Measurements from ENCODE around the gene NLK. TPM values are rescaled to one million over a fixed set of nuclear protein-coding genes. Genes with fewer than 3 reads are reported as not detected.
"Not testable (repeated sequence)": the region's sequence is repeated elsewhere in the genome, so short reads cannot be mapped to it uniquely, and the experiment has no call there.

NLK gene
- total RNA-seq, 1 experiment from 2014 or later, result 18.0 TPM

GRCh38 chr17:28057731-28058246, 15.3 kb downstream of the NLK start:
- in situ Hi-C loops (cut with HindIII; ENCODE audit: low pct_unique_long_range_greater_than_20kb, low sequenced_read_pairs), result no loop called here
- peak; percentile 33 for DNase-seq (ENCODE audit: low read depth)

- DNase-seq (ENCODE audit: low read depth), result no peak
- in situ Hi-C loops (cut with HindIII; ENCODE audit: low pct_unique_long_range_greater_than_20kb, low sequenced_read_pairs), result no loop called here
Observed at GRCh38 chr17:28059675-28060074, 17.2 kb downstream of the NLK start.

GRCh38 chr17:28065706-28066105, 23.2 kb downstream of the NLK start:
- DNase-seq (ENCODE audit: low read depth), result no peak
- in situ Hi-C loops (cut with HindIII; ENCODE audit: low pct_unique_long_range_greater_than_20kb, low sequenced_read_pairs), result no loop called here

- DNase-seq (ENCODE audit: low read depth), result no peak
- in situ Hi-C loops (cut with HindIII; ENCODE audit: low pct_unique_long_range_greater_than_20kb, low sequenced_read_pairs), result no loop called here
Observed at GRCh38 chr17:28069061-28069460, 26.6 kb downstream of the NLK start.

GRCh38 chr17:28071179-28071578, 28.7 kb downstream of the NLK start:
- DNase-seq (ENCODE audit: low read depth), result no peak
- in situ Hi-C loops (cut with HindIII; ENCODE audit: low pct_unique_long_range_greater_than_20kb, low sequenced_read_pairs), result no loop called here

GRCh38 chr17:28071891-28072606, 29.6 kb downstream of the NLK start:
- in situ Hi-C loops (cut with HindIII; ENCODE audit: low pct_unique_long_range_greater_than_20kb, low sequenced_read_pairs), result no loop called here
- DNase-seq (ENCODE audit: low read depth), result no peak

- in situ Hi-C loops (cut with HindIII; ENCODE audit: low pct_unique_long_range_greater_than_20kb, low sequenced_read_pairs), result no loop called here
Observed at GRCh38 chr17:28072936-28073533, 30.6 kb downstream of the NLK start.

GRCh38 chr17:28074010-28074409, 31.5 kb downstream of the NLK start:
- in situ Hi-C loops (cut with HindIII; ENCODE audit: low pct_unique_long_range_greater_than_20kb, low sequenced_read_pairs), result no loop called here

More at GRCh38 chr17:28072936-28073533, 30.6 kb downstream of the NLK start:
- no peak for DNase-seq (ENCODE audit: low read depth)

GRCh38 chr17:28076144-28076543, 33.7 kb downstream of the NLK start:
- in situ Hi-C loops (cut with HindIII; ENCODE audit: low pct_unique_long_range_greater_than_20kb, low sequenced_read_pairs), result no loop called here
- no peak for DNase-seq (ENCODE audit: low read depth)

More at GRCh38 chr17:28074010-28074409, 31.5 kb downstream of the NLK start:
- no peak for DNase-seq (ENCODE audit: low read depth)

- DNase-seq (ENCODE audit: low read depth); in situ Hi-C loops (cut with HindIII; ENCODE audit: low pct_unique_long_range_greater_than_20kb, low sequenced_read_pairs): not testable (repeated sequence)
Observed at GRCh38 chr17:28077140-28077539, 34.7 kb downstream of the NLK start.

- DNase-seq (ENCODE audit: low read depth), result no peak
- in situ Hi-C loops (cut with HindIII; ENCODE audit: low pct_unique_long_range_greater_than_20kb, low sequenced_read_pairs), result no loop called here
Observed at GRCh38 chr17:28078341-28079229, 36.1 kb downstream of the NLK start.

GRCh38 chr17:28081467-28081866, 39.0 kb downstream of the NLK start:
- in situ Hi-C loops (cut with HindIII; ENCODE audit: low pct_unique_long_range_greater_than_20kb, low sequenced_read_pairs), result no loop called here
- no peak for DNase-seq (ENCODE audit: low read depth)

- in situ Hi-C loops (cut with HindIII; ENCODE audit: low pct_unique_long_range_greater_than_20kb, low sequenced_read_pairs), result no loop called here
- DNase-seq (ENCODE audit: low read depth), result no peak
Observed at GRCh38 chr17:28085766-28086165, 43.3 kb downstream of the NLK start.

GRCh38 chr17:28086519-28086918, 44.0 kb downstream of the NLK start:
- in situ Hi-C loops (cut with HindIII; ENCODE audit: low pct_unique_long_range_greater_than_20kb, low sequenced_read_pairs), result no loop called here

GRCh38 chr17:28087743-28088142, 45.3 kb downstream of the NLK start:
- in situ Hi-C loops (cut with HindIII; ENCODE audit: low pct_unique_long_range_greater_than_20kb, low sequenced_read_pairs), result no loop called here
- no peak for DNase-seq (ENCODE audit: low read depth)

More at GRCh38 chr17:28086519-28086918, 44.0 kb downstream of the NLK start:
- no peak for DNase-seq (ENCODE audit: low read depth)

- no peak for DNase-seq (ENCODE audit: low read depth)
- in situ Hi-C loops (cut with HindIII; ENCODE audit: low pct_unique_long_range_greater_than_20kb, low sequenced_read_pairs), result no loop called here
Observed at GRCh38 chr17:28090551-28090950, 48.1 kb downstream of the NLK start.

- no peak for DNase-seq (ENCODE audit: low read depth)
- in situ Hi-C loops (cut with HindIII; ENCODE audit: low pct_unique_long_range_greater_than_20kb, low sequenced_read_pairs), result no loop called here
Observed at GRCh38 chr17:28092088-28092487, 49.6 kb downstream of the NLK start.

GRCh38 chr17:28093999-28094716, 51.7 kb downstream of the NLK start:
- DNase-seq (ENCODE audit: low read depth), result no peak
- in situ Hi-C loops (cut with HindIII; ENCODE audit: low pct_unique_long_range_greater_than_20kb, low sequenced_read_pairs), result no loop called here

Data from Caki2 (cell line).